GM23338 (cell line): ENCODE data around the gene SHISA7. TPM values are rescaled to one million over a fixed set of nuclear protein-coding genes. Genes with fewer than 3 reads are reported as not detected.
"Not testable (repeated sequence)": the region's sequence is repeated elsewhere in the genome, so short reads cannot be mapped to it uniquely, and the experiment has no call there.

ENCODE experiments used
- ATAC-seq: fragments of 200-7000 bp; cut with Tn5 transposase; 3 replicates; pipeline ENCODE4 v1.9.1; 2020
- DNase-seq: peaks from one replicate; pipeline ENCODE4 v3.0.0-alpha.2; 2015; ENCODE audit warnings: low spot score
- H2AFZ ChIP-seq: fragments of 200-600 bp; sonication (generic); 2 replicates; pipeline ENCODE4 v1.8.0; 2016; ENCODE audit warnings: antibody characterized with exemption, mild to moderate bottlenecking, moderate library complexity
- H3F3A ChIP-seq: fragments of 200-600 bp; sonication (generic); replicated peaks from 2 replicates; pipeline ENCODE4 v1.8.0; 2017; ENCODE audit warnings: antibody characterized with exemption, mixed run types, low read depth
- H3K27ac ChIP-seq: fragments of 200-600 bp; sonication (generic); 2 replicates; pipeline ENCODE4 v1.6.1; 2016; ENCODE audit warnings: low read depth
- H3K27me3 ChIP-seq: fragments of 200-600 bp; sonication (generic); 2 replicates; pipeline ENCODE4 v1.8.0; 2016; ENCODE audit warnings: mild to moderate bottlenecking, mixed run types, moderate library complexity; ENCODE audit not compliant: insufficient read depth
- H3K36me3 ChIP-seq: fragments of 200-600 bp; sonication (generic); 2 replicates; pipeline ENCODE4 v1.8.0; 2016; ENCODE audit warnings: mild to moderate bottlenecking; ENCODE audit not compliant: insufficient read depth
- H3K4me1 ChIP-seq: fragments of 200-600 bp; sonication (generic); 2 replicates; pipeline ENCODE4 v1.8.0; 2016; ENCODE audit warnings: mild to moderate bottlenecking, moderate library complexity; ENCODE audit not compliant: insufficient read depth
- H3K4me2 ChIP-seq: fragments of 200-600 bp; sonication (generic); 2 replicates; pipeline ENCODE4 v1.7.1; 2017; ENCODE audit warnings: mixed run types
- H3K4me3 ChIP-seq: fragments of 200-600 bp; sonication (generic); 2 replicates; pipeline ENCODE4 v1.6.1; 2016; ENCODE audit warnings: mixed run types
- H3K79me2 ChIP-seq: fragments of 200-600 bp; sonication (generic); replicated peaks from 2 replicates; pipeline ENCODE4 v1.8.0; 2017; ENCODE audit warnings: mild to moderate bottlenecking; ENCODE audit not compliant: insufficient read depth
- H3K9me2 ChIP-seq: fragments of 200-600 bp; sonication (generic); 2 replicates; pipeline ENCODE4 v1.8.0; 2017; ENCODE audit not compliant: insufficient read depth
- H4K20me1 ChIP-seq: fragments of 200-600 bp; sonication (generic); replicated peaks from 2 replicates; pipeline ENCODE4 v1.8.0; 2017; ENCODE audit warnings: mild to moderate bottlenecking; ENCODE audit not compliant: insufficient read depth
- H3K27ac Mint-ChIP-seq: 2 replicates; pipeline ENCODE4 v1.8.0; 2020; ENCODE audit warnings: inconsistent platforms, mild to moderate bottlenecking, moderate library complexity, mixed read lengths
- H3K27me3 Mint-ChIP-seq: 3 replicates; pipeline ENCODE4 v1.8.0; 2022; ENCODE audit warnings: low read depth, mild to moderate bottlenecking, moderate library complexity, mixed read lengths, inconsistent platforms; ENCODE audit not compliant: insufficient read depth, poor library complexity
- H3K36me3 Mint-ChIP-seq: 3 replicates; pipeline ENCODE4 v1.8.0; 2021; ENCODE audit warnings: low read depth, mild to moderate bottlenecking, inconsistent platforms, moderate library complexity, mixed read lengths
- H3K4me1 Mint-ChIP-seq: 3 replicates; pipeline ENCODE4 v1.8.0; 2020; ENCODE audit warnings: mild to moderate bottlenecking, inconsistent platforms, mixed read lengths
- H3K4me3 Mint-ChIP-seq: 3 replicates; pipeline ENCODE4 v1.8.0; 2021; ENCODE audit warnings: moderate library complexity, mild to moderate bottlenecking, inconsistent platforms, mixed read lengths
- H3K9me3 Mint-ChIP-seq: 3 replicates; pipeline ENCODE4 v1.8.0; 2020; ENCODE audit warnings: moderate library complexity, mild to moderate bottlenecking, inconsistent platforms, mixed read lengths
- EZH2 ChIP-seq: fragments of 200-600 bp; sonication (generic); IDR thresholded peaks from one replicate; pipeline ENCODE4 v1.8.0; 2017; ENCODE audit warnings: antibody characterized with exemption, mild to moderate bottlenecking, low read depth; ENCODE audit not compliant: unreplicated experiment
- JUNB ChIP-seq: IDR thresholded peaks from one replicate; pipeline ENCODE4 v1.6.1; 2016; ENCODE audit warnings: antibody characterized with exemption; ENCODE audit not compliant: unreplicated experiment
- NANOG ChIP-seq: IDR thresholded peaks from 2 replicates; pipeline ENCODE4 v1.6.1; 2016; ENCODE audit warnings: antibody characterized with exemption, borderline replicate concordance
- POLR2AphosphoS5 ChIP-seq: IDR thresholded peaks from 2 replicates; pipeline ENCODE4 v1.6.1; 2016; ENCODE audit warnings: antibody characterized with exemption, low read depth
- STAT1 ChIP-seq: IDR thresholded peaks from one replicate; pipeline ENCODE4 v1.6.1; 2016; ENCODE audit warnings: antibody characterized with exemption; ENCODE audit not compliant: unreplicated experiment
- ZNF114 ChIP-seq: fragments of 250-450 bp; sonication (Bioruptor Pico); IDR thresholded peaks from 2 replicates; pipeline ENCODE4 v1.5.0; 2020; ENCODE audit warnings: mild to moderate bottlenecking, moderate library complexity
- polyA plus RNA-seq: library from polyadenylated mRNA; unstranded; fragments of >200 nt; fragmentation: Nextera tagmentation; extraction: Ambion mirVana; gene quantifications from 2 replicates; pipeline ENCODE4 v1.2.1, GENCODE V29; 2016
- total RNA-seq: library from RNA; depleted of rRNA; stranded (reverse); fragments of >200 nt; shearing (Covaris generic); gene quantifications from 2 replicates; pipeline ENCODE4 v1.2.3, GENCODE V29; 2014
- TF ChIP-seq, protein P1 (sequence below): IDR thresholded peaks from one replicate; pipeline ENCODE4 v1.6.1; 2018; ENCODE audit warnings: antibody characterized with exemption; ENCODE audit not compliant: unreplicated experiment
- TF ChIP-seq, protein P2 (sequence below): IDR thresholded peaks from 2 replicates; pipeline ENCODE4 v1.6.1; 2016; ENCODE audit warnings: antibody characterized with exemption

SHISA7 gene
- total and polyA plus RNA-seq, 2 experiments from 2014 or later = 0.32 to 1.4 TPM

DNA sequence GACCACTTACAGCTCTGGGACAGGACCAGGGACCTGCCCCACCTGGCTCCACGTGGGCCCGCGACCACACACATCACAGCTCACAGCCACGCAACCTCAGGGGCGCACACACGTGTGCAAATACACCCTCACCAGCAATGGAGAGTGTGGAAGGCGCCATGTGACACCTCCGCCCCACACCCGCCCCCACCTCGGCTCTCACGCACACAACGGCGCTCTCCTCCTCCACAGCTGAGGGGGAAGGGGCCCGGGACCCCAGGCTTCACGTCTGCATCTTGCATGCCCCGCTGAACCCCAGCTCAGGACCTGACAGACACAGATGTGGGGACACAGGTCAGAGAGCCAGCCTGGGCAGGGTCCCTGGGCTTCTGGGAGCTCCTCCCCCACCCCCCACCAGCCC is 6.4 kb upstream of the SHISA7 start (continued):
- TF ChIP-seq, protein P1, sequence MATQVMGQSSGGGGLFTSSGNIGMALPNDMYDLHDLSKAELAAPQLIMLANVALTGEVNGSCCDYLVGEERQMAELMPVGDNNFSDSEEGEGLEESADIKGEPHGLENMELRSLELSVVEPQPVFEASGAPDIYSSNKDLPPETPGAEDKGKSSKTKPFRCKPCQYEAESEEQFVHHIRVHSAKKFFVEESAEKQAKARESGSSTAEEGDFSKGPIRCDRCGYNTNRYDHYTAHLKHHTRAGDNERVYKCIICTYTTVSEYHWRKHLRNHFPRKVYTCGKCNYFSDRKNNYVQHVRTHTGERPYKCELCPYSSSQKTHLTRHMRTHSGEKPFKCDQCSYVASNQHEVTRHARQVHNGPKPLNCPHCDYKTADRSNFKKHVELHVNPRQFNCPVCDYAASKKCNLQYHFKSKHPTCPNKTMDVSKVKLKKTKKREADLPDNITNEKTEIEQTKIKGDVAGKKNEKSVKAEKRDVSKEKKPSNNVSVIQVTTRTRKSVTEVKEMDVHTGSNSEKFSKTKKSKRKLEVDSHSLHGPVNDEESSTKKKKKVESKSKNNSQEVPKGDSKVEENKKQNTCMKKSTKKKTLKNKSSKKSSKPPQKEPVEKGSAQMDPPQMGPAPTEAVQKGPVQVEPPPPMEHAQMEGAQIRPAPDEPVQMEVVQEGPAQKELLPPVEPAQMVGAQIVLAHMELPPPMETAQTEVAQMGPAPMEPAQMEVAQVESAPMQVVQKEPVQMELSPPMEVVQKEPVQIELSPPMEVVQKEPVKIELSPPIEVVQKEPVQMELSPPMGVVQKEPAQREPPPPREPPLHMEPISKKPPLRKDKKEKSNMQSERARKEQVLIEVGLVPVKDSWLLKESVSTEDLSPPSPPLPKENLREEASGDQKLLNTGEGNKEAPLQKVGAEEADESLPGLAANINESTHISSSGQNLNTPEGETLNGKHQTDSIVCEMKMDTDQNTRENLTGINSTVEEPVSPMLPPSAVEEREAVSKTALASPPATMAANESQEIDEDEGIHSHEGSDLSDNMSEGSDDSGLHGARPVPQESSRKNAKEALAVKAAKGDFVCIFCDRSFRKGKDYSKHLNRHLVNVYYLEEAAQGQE = no peak
- no peak for TF ChIP-seq EZH2
- no peak for TF ChIP-seq JUNB
- no peak for TF ChIP-seq ZNF114
- TF ChIP-seq, protein P2, sequence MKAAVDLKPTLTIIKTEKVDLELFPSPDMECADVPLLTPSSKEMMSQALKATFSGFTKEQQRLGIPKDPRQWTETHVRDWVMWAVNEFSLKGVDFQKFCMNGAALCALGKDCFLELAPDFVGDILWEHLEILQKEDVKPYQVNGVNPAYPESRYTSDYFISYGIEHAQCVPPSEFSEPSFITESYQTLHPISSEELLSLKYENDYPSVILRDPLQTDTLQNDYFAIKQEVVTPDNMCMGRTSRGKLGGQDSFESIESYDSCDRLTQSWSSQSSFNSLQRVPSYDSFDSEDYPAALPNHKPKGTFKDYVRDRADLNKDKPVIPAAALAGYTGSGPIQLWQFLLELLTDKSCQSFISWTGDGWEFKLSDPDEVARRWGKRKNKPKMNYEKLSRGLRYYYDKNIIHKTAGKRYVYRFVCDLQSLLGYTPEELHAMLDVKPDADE = no peak
- no peak for TF ChIP-seq STAT1
- no peak for TF ChIP-seq NANOG
- no peak for TF ChIP-seq POLR2AphosphoS5

DNA sequence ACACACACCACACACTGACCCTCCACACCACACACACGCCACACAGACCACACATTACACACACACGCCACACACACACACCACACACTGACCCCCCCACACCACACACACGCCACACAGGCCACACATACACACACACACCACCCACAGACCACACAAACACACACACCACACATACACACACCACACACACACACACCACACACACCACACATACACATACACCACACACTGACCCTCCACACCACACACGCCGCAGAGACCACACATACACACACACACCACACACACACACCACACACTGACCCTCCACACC is 5.0 kb upstream of the SHISA7 start:
- not testable (repeated sequence) for H3K4me1 ChIP-seq, ATAC-seq, H3K9me2 ChIP-seq, H3K9me3 Mint-ChIP-seq, H3K4me2 ChIP-seq, H3K36me3 ChIP-seq, H3K79me2 ChIP-seq, DNase-seq, H3K4me3 Mint-ChIP-seq, H4K20me1 ChIP-seq, H2AFZ ChIP-seq, H3K4me3 ChIP-seq, H3K27ac ChIP-seq, H3K36me3 Mint-ChIP-seq, H3K27ac Mint-ChIP-seq, H3F3A ChIP-seq
- Mint-ChIP-seq H3K27me3 (peaks cover 56% of the 10 kb centered on the region), H3K4me1 (peaks cover 10% of the 10 kb centered on the region)
- H3K27me3 ChIP-seq = peaks cover 84% of the 10 kb centered on the region

DNA sequence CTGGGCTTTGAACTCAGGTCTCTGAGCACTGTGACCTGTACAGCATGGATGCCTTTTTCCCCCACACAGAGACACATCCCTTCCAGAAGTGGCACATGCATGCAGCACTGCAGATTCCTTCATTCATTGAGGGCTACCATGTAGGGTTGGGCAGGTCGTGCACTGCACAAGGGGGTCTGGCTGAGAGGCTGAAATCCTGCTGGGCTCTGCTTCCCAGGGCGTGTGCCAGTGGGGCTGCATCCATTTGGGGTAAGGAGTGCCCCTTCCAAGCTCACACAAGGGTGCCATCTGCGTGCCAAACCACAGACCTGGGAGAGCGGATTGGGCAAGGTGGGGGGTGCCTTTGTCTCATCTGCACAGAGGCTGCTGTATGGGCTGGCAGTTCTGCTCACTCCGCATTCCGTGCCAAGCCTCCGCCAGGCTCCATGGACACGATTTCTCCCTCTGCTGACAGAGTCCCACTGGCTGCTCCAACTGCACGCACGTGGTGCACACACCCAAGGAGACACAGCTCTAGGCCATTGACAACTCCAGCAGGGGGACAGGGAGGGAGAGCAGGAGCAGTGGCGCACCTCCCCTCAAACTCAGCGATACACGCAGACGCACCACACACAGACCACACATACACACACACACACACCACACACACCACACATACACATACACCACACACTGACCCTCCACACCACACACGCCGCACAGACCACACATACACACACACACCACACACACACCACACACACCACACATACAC is 4.5 kb upstream of the SHISA7 start:
- H3K27me3 Mint-ChIP-seq = peaks cover 56% of the 10 kb centered on the region
- no peak overlapping the region for H2AFZ ChIP-seq

More for the DNA sequence above, 4.5 kb upstream of the SHISA7 start:
- no peaks in the 10 kb centered on the region for H3K9me2 ChIP-seq
- peak; percentile 62 for DNase-seq
- no peaks in the 10 kb centered on the region; the same call in 2 of the 3 replicates for H3K9me3 Mint-ChIP-seq
- no peaks in the 10 kb centered on the region for H4K20me1 ChIP-seq
- no peak overlapping the region for H3K27ac Mint-ChIP-seq
- peaks cover 13% of the 10 kb centered on the region for H3K4me1 Mint-ChIP-seq
- ATAC-seq = peak; percentile 3; the same call in 2 of the 3 replicates
- peaks cover 89% of the 10 kb centered on the region for H3K27me3 ChIP-seq
- no peaks in the 10 kb centered on the region; the same call in 2 of the 3 replicates for H3K36me3 Mint-ChIP-seq
- no peaks in the 10 kb centered on the region for H3K79me2 ChIP-seq
- H3F3A ChIP-seq = 0 out of 2 replicates have a peak, but pooled peaks cover 4% of the 10 kb centered on the region
- no peak overlapping the region for H3K4me3 Mint-ChIP-seq
- H3K4me2 ChIP-seq = no peak overlapping the region
- no peak for TF ChIP-seq JUNB
- TF ChIP-seq, protein P1 = no peak
- no peak overlapping the region for H3K27ac ChIP-seq
- H3K4me3 ChIP-seq = no peak overlapping the region
- no peaks in the 10 kb centered on the region for H3K36me3 ChIP-seq
- H3K4me1 ChIP-seq = peaks cover 3% of the 10 kb centered on the region; the same call in 1 of the 2 replicates
